Epidermal melanocyte (primary cell): ENCODE results near the gene ADAMTS16.
"Not testable (repeated sequence)": the region's sequence is repeated elsewhere in the genome, so short reads cannot be mapped to it uniquely, and the experiment has no call there.

Experiments used
- DNase-seq: peaks from one replicate; pipeline ENCODE4 v3.0.0; 2011; ENCODE audit warnings: low spot score; ENCODE audit not compliant: insufficient read length

Gene ADAMTS16, protein sequence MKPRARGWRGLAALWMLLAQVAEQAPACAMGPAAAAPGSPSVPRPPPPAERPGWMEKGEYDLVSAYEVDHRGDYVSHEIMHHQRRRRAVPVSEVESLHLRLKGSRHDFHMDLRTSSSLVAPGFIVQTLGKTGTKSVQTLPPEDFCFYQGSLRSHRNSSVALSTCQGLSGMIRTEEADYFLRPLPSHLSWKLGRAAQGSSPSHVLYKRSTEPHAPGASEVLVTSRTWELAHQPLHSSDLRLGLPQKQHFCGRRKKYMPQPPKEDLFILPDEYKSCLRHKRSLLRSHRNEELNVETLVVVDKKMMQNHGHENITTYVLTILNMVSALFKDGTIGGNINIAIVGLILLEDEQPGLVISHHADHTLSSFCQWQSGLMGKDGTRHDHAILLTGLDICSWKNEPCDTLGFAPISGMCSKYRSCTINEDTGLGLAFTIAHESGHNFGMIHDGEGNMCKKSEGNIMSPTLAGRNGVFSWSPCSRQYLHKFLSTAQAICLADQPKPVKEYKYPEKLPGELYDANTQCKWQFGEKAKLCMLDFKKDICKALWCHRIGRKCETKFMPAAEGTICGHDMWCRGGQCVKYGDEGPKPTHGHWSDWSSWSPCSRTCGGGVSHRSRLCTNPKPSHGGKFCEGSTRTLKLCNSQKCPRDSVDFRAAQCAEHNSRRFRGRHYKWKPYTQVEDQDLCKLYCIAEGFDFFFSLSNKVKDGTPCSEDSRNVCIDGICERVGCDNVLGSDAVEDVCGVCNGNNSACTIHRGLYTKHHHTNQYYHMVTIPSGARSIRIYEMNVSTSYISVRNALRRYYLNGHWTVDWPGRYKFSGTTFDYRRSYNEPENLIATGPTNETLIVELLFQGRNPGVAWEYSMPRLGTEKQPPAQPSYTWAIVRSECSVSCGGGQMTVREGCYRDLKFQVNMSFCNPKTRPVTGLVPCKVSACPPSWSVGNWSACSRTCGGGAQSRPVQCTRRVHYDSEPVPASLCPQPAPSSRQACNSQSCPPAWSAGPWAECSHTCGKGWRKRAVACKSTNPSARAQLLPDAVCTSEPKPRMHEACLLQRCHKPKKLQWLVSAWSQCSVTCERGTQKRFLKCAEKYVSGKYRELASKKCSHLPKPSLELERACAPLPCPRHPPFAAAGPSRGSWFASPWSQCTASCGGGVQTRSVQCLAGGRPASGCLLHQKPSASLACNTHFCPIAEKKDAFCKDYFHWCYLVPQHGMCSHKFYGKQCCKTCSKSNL

DNA sequence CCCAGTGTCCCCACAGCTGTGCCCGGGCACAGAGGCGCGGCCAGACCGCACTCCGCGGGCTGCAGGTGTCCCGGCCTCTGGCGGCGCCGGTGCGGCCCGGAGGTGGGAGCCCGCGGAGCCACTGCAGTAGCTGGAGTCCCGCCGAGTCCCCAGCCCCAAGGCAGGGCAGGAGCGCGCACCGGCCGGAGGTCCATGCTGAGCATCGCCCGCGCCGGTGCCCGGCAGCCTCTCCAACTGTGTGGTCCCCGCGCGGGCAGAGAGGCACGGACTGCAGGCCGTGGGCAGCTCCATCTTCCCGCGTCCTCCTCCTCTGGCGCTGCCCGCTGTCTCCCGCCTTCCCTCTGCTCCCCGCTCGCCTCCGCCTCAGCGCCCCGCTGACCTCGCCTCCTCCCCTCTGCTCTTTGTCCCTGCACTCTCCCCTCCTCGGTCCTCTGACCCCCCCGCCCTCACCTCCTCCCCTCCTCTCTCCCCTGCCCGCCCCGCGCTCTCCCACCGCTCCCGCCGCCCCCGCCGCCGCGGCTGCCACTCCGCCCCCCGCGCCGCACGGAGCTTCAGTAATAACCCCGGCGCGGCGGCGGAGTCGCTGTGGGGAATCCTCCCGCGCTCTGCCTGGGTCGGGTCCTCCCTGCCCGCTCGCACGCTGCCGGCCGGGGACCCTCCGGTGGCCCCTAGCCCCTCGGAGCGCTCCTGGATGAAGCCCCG is at the start of gene ADAMTS16:
TSS of gene ADAMTS16 (plus strand) at position 554 of the 702 bp plus-strand sequence. CDS start at position 692, 138 bp downstream.
- no peak for DNase-seq

DNA sequence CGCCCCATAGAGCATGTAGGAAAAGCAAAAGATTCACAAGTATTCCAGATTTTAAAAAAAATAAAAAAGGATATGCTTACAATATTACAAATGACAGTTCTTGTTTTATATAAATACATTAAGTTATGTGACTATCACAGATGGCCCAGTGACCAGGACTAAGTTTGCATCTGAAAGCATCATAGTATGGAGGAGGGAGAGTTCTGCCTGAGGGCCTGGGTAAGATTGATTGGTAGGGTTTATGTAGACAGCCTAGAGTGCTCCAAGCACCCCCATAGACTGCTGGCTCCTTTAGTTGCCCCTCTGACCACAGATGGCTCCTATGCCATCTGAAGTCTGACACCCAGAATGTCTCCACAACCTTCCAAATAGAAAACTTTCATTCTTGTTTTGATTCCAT is 48.0 kb upstream of the ADAMTS16 start:
- no peak for DNase-seq

- no peak for DNase-seq
Observed at GRCh38 chr5:5100635-5101034, 39.5 kb upstream of the ADAMTS16 start.

DNA sequence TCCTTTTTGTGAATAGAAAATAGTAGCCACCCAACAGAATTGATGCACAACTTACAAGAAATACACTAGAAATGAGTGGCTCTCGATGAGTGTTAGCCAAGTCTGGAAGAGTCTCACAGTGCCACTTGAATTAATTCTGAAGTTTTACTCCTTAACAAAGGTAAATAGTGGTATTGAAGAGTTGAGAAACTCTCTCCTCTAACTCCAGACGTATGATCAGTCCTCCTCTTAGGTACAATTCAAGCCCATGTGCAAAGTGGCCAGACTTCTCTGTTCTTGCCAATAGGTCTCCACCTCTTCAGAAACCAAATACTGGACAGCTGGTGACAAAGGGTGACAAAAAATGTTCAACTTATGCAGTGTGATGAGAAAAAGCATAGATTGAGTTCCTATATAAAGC is 38.5 kb upstream of the ADAMTS16 start:
- no peak for DNase-seq

DNA sequence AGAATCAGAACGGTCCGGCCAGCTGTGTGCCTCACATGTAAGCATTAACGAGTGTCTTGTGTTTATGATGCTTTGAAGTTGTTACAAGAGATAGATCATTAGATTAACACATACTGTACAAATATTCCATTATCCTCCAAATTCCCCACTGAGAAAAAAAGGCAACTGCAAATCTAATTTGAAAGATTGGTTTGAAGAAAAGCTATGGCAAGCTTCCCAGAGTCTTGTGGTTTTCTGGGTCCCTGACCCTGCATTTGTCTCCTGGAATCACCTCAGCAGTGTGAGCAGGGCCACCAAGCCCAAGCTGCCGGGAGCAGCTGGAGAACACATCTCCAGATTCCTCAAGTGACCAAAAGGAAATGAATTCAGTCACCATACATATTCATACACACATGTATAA is 36.9 kb upstream of the ADAMTS16 start:
- DNase-seq = no peak

GRCh38 chr5:5104550-5104949 is 35.6 kb upstream of the ADAMTS16 start:
- no peak for DNase-seq

GRCh38 chr5:5105531-5105930 is 34.6 kb upstream of the ADAMTS16 start:
- no peak for DNase-seq

GRCh38 chr5:5116956-5117355 is 23.2 kb upstream of the ADAMTS16 start:
- DNase-seq = no peak

DNA sequence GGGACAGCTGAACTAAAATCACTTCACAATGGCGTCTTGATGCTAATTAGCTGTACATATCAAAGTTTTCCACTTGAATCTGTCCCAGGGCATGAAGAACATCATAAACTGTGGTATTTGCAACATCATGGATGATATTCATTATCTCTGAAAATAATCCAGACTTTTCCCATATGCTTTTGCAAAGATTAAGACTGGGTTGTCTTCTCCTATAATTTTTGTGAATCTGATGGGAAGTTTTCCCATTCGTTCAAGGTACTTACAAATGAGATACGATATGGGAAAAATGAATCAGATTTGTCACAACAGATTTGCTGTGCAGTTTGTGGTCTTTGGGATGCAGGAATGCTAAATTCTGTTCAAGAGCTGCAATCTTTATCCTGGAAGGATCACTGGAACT is 17.4 kb upstream of the ADAMTS16 start:
- no peak for DNase-seq

DNA sequence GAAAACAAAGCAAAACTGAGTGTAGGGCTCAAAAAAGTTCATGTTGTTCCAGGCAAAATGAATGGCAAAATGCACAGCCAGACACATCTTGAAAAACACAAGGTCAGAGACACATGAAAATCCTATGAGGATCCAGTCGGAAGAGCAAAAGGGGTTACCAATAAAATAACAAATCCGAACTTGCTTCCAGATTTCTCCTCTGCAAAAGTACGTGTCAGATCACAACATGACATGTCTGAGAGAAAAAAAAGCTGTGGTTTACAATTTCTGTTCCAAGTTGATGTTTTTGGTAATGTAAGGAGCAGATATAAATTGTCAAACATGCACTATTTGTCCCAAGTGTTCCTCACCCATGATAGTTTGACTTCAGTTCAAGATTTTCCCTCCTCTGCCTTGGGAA is 15.9 kb upstream of the ADAMTS16 start:
- no peak for DNase-seq

DNA sequence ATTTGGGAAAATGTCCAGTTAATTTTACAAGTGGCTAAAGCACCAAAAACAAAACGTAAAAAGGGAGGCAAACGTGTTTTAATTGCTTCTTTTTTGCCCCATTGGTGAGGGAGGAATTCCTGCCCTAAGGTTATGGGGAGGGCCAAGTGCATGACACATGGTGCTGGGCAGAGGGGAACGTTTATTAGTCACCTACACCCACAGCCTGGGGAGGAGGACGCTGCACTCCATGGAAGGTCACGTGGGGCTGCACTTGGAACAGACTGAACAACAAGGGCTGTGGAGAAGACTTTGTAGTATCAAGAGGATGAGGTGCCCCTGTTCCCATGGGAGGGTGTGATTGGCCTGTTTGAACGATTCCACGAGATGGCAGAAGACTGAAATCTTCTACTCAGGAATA is 13.7 kb upstream of the ADAMTS16 start:
- no peak for DNase-seq

DNA sequence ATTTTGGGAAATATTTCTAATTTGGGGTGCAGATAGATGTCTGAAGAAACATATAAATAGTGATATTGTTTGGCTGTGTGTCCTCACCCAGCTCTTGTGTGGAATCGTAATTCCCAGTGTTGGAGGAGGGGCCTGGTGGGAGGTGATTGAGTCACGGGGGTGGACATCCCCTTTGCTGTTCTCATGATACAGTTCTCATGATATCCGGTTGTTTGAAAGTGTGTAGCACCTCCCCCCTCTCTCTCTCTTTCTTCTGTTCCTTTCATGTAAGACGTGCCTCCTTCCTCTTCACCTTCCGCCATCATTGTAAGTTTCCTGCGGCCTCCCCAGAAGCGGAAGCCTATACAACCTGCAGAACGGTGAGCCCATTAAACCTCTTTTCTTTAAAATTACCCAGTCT is 11.4 kb upstream of the ADAMTS16 start:
- no peak for DNase-seq

GRCh38 chr5:5132234-5132633 is 7.9 kb upstream of the ADAMTS16 start:
- DNase-seq = no peak

GRCh38 chr5:5132693-5133295 is 7.3 kb upstream of the ADAMTS16 start:
- no peak for DNase-seq

- DNase-seq = no peak
Observed at GRCh38 chr5:5134107-5134506, 6.0 kb upstream of the ADAMTS16 start.

GRCh38 chr5:5135957-5136676 is 4.0 kb upstream of the ADAMTS16 start:
- no peak for DNase-seq

GRCh38 chr5:5137851-5138250 is 2.3 kb upstream of the ADAMTS16 start:
- not testable (repeated sequence) for DNase-seq

DNA sequence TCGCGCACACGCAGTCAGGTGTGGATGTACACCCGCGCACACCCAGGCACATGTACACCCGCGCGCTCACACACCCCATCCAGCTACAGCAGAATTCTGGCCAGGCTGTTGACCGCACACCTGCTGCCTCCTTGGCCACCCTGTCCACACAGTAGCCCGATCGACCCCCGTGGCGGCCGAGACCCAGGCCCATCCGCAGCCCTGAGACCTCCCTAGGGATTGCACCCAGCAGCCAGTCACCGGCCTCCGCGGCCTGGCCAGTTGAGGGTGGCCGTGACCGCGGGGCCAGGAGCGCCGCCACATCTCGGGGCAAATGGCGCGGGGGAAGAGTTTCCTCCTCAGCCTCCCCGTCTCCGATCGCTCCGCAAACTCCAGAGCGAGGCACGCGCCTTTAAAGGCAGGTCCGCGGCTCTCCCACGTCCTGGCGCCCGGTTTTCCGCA is 774 bp upstream of the ADAMTS16 start:
- DNase-seq = no peak

DNA sequence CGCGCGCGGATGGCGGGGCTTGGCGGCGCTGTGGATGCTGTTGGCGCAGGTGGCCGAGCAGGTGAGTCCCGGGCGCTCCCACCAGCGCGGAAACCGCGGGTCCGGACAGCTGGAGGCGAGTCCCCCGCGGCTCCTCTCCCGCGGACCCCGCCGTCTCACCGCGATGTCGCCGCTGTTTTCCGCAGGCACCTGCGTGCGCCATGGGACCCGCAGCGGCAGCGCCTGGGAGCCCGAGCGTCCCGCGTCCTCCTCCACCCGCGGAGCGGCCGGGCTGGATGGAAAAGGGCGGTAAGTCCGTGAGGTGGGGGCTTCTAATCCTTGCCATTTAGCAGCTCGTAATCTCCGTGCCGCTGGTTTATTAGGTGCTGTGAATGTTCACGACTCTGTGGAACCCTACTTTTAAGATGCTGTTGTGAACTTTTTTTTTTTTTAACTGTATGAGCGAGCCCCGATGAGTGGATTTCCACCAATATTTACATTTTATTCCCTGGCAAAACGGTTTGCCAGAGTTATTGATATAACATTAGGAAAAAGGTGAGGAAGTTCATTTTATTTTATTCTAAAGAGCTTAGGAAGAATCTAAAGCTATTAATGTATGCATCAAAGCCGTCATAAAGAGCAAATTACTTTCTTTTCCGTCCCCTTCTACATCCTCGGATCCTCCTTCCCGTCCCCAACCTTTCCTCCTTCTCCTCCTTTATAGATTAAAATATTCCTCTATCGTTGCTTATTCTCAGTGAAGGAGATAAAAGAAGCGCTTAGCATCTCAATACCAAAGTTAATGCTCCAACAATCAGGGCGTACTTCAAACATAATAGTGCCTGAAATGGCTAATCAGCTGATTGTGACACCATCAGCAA is 579 bp downstream of the ADAMTS16 start:
- no peak for DNase-seq
